HG02943 (cell line): Measurements from ENCODE around the gene ZBED1.
"Not testable (repeated sequence)": the region's sequence is repeated elsewhere in the genome, so short reads cannot be mapped to it uniquely, and the experiment has no call there.

Experiments
- ATAC-seq: cut with Tn5 transposase; IDR thresholded peaks from one replicate; pipeline ENCODE4 v1.9.1; 2021; ENCODE audit warnings: mild to moderate bottlenecking, low read depth, moderate library complexity; ENCODE audit not compliant: unreplicated experiment

ZBED1 gene

GRCh38 chrX:2478546-2479419 lies 22.0 kb downstream of the ZBED1 start:
- ATAC-seq, result no peak

DNA sequence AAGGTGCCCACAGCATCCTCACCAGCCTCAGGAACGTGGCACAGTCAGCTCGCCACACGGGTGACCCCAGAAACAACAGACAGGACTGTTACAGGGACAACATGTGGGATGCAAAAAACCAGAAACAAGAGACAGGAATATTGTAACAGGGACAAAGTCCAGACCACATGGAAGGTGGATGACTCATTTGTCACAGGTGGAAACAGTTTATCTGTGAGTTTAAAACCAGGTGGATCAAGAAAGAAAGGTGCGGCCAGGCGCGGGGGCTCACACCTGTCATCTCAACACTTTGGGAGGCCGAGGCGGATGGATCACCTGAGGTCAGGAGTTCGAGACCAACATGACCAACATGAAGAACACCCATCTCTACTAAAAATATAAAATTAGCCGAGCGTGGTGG lies 23.5 kb downstream of the ZBED1 start:
- ATAC-seq, result not testable (repeated sequence)

DNA sequence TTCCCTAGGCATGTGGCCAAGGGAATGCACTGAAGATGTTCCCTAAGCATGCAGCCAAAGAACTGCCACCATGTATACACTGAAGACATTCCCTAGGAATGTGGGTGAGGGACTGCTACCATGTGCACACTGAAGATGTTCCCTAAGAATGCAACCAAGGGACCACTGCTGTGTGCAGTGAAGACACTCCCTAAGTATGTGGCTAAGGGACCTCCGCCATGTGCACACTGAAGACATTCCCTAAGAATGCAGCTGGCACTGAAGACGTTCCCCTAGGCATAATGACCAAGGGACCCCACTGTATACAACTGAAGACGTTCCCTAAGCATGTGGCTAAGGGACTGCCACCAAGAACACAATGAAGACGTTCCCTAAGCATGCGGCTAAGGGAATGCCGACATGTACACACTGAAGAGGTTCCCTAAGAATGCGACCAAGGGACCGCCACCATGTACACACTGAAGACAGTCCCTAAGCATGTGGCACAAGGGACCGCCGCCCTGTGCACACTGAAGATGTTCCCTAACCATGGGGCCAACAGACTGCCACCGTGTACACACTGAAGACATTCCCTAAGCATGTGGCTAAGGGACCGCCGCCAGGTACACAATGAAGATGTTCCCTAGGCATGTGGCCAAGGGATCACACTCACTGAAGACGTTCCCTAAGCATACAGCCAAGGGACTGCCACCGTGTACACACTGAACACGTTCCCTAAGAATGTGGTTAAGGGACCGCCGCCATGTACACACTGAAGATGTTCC lies 25.6 kb downstream of the ZBED1 start:
- no peak for ATAC-seq

GRCh38 chrX:2474280-2474962 lies 26.4 kb downstream of the ZBED1 start:
- ATAC-seq, result no peak

DNA sequence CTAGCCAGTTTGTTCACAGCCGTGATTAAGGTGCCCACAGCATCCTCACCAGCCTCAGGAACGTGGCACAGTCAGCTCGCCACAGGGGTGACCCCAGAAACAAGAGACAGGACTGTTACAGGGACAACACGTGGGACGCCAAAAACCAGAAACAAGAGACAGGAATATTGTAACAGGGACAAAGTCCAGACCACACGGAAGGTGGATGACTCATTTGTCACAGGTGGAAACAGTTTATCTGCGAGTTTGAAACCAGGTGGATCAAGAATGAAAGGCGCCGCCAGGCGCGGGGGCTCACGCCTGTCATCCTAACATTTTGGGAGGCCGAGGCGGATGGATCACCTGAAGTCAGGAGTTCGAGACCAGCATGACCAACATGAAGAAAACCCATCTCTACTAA lies 27.7 kb downstream of the ZBED1 start:
- not testable (repeated sequence) for ATAC-seq

DNA sequence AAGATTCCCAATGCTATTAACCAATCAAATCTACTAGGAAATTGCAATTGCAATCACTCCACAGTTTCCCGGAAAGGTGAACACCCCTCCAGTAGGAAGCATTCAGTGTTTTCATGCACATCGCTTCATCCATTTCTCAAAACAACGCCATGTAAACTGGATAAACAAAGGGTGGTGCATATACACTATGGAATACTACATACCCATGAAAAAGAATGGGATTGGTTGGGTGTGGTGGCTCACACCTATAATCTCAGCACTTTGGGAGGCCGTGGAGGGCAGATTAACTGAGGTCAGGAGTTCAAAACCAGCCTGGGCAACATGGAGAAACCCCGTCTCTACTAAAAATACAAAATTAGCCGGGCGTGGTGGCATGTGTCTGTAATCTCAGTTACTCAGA lies 29.1 kb downstream of the ZBED1 start:
- ATAC-seq, result no peak

DNA sequence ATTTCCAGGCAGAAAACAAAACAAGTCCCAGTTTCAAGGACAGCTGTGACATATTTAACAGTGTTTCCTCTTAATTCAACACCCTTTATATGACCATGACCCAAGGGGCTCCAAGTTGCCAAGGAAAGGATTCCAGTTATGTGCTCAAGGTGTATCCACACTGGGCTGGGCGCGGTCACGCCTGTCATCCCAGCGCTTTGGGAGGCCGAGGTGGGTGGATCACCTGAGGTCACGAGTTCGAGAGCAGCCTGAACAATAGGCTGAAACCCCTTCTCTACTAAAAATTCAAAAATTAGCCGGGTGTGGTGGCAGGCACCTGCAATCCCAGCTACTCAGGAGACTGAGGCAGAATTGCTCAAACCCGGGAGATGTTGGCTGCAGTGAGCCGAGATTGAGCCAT lies 29.6 kb downstream of the ZBED1 start:
- not testable (repeated sequence) for ATAC-seq

- not testable (repeated sequence) for ATAC-seq
Measured at GRCh38 chrX:2469852-2470251, 30.9 kb downstream of the ZBED1 start.

GRCh38 chrX:2469196-2469685 lies 31.5 kb downstream of the ZBED1 start:
- no peak for ATAC-seq

GRCh38 chrX:2468261-2469195 lies 32.2 kb downstream of the ZBED1 start:
- ATAC-seq, result no peak

DNA sequence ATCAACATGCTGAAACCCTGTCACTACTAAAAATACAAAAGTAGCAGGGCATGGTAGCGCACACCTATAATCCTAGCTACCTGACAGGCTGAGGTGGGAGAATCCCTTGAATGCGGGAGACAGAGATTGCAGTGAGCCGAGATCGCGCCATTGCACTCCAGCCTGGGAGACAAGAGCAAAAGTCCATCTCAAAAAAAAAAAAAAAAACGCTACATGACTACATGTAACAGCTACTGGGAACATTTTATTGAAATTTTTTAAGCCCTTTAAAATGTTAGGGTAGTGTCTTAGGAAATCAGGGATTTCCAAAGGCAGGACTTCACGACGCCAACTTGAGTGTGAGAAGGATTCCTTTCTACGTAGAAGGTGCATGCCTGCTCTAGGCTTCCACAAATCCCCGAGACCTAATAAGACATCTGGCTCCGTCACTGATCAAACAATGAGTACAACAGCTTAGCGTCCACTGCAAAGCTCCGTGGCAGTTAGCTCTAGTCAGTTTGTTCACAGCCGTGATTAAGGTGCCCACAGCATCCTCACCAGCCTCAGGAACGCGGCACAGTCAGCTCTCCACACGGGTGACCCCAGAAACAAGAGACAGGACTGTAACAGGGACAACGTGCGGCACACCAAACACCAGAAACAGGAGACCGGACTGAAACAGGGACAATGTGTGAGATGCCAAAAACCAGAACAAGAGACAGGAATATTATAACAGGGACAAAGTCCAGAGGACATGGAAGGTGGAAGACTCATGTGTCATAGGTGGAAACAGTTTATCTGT lies 33.7 kb downstream of the ZBED1 start:
- no peak for ATAC-seq

GRCh38 chrX:2464677-2465166 lies 36.1 kb downstream of the ZBED1 start:
- no peak for ATAC-seq

- no peak for ATAC-seq
Measured at GRCh38 chrX:2463973-2464676, 36.7 kb downstream of the ZBED1 start.

DNA sequence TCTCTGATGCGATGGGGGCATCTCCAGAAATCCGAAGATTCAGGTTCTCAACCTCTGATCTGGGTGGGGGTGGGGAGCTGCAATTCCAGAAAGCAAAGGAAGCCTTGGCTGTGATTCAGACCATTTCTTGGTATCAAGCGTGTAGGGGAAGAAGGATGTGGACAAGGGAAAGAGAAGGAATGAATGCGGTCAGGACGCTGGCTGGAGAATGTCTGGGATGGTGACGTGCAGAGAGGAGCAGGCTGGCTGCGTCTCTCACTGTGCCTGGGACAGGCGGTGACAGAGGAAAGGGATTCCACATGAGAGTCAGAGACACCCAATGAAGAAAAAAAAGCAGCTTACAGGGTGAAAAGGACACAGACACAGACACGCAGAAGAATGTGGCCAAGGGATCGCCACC lies 37.3 kb downstream of the ZBED1 start:
- not testable (repeated sequence) for ATAC-seq

DNA sequence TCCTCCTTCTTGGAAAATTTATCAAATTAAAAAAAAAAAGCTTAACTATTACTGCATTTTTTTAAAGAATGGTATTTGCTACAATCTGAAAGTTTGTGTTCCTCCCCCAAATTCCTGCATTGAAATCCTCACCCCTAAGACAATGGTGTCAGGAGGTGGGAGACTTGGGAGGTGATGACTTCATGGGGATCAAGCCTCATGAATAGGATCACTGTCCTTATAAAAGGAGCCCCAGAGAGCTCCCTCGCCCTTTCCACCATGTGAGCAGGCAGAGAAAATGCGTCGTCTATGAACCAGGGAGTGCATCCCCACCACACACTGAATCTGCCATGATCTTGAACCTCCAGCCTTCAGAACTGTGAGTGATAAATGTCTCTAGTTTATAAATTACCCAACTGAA lies 38.0 kb downstream of the ZBED1 start:
- no peak for ATAC-seq

DNA sequence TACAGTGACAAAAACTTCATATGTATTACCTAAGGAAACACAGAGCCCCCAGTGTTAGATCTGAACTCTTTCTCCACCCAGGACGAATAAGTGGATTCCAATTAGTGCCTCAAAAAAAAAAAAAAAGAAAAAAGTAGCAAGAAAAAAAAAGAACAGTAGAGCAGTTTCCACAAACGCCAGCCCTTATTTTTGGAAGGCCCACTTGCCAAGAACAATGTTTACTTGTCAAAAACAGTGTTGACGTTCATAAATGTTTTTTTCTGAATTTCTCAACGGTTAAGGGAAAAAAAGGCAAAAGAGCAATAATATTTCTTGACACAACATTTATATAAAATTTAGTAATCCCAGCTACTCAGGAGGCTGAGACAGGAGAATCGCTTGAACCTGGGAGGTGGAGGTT lies 38.7 kb downstream of the ZBED1 start:
- ATAC-seq, result no peak

DNA sequence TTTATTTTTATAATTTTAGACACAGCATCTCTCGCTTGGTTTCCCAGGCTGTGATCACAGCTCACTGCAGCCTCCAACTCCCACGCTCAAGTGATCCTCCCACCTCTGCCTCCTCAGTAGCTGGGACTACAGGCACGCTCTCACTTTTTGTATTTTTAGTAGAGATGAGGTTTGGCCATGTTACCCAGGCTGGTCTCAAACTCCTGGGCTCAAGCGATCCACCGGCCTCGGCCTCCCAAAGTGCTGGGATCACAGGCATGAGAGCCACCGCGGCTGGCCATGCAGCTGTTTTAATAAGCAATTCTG lies 39.1 kb downstream of the ZBED1 start:
- ATAC-seq, result no peak
